Loucy (cell line): ENCODE data around the gene CLDN24.

Source experiments
- H2AFZ ChIP-seq: fragments of 200-600 bp; sonication (generic); 2 replicates; pipeline ENCODE4 v1.6.0; 2016; ENCODE audit warnings: antibody characterized with exemption, mild to moderate bottlenecking, low read length, moderate library complexity
- H3F3A ChIP-seq: fragments of 200-600 bp; 2 replicates; pipeline ENCODE4 v1.6.0; 2016; ENCODE audit warnings: antibody characterized with exemption, low read depth, mild to moderate bottlenecking
- H3K27me3 ChIP-seq: fragments of 200-600 bp; sonication (generic); 2 replicates; pipeline ENCODE4 v1.6.1; 2014; ENCODE audit warnings: low read length, mild to moderate bottlenecking; ENCODE audit not compliant: insufficient read depth, poor library complexity, severe bottlenecking
- H3K36me3 ChIP-seq: fragments of 200-600 bp; sonication (generic); 2 replicates; pipeline ENCODE4 v1.6.1; 2016; ENCODE audit warnings: low read length; ENCODE audit not compliant: insufficient read depth
- H3K4me1 ChIP-seq: fragments of 200-600 bp; sonication (generic); 2 replicates; pipeline ENCODE4 v1.5.1; 2014; ENCODE audit warnings: low read length, mild to moderate bottlenecking; ENCODE audit not compliant: insufficient read depth, poor library complexity, severe bottlenecking
- H3K4me2 ChIP-seq: fragments of 200-600 bp; sonication (generic); 2 replicates; pipeline ENCODE4 v1.6.0; 2014; ENCODE audit warnings: antibody characterized with exemption, low read length, low read depth, mild to moderate bottlenecking; ENCODE audit not compliant: poor library complexity, severe bottlenecking
- H3K4me3 ChIP-seq: fragments of 200-600 bp; sonication (generic); 2 replicates; pipeline ENCODE4 v1.5.1; 2014; ENCODE audit warnings: low read length, mild to moderate bottlenecking, mixed read lengths; ENCODE audit not compliant: poor library complexity, severe bottlenecking
- H3K79me2 ChIP-seq: fragments of 200-600 bp; sonication (generic); 2 replicates; pipeline ENCODE4 v1.6.1; 2014; ENCODE audit warnings: low read length; ENCODE audit not compliant: insufficient read depth
- H3K9ac ChIP-seq: fragments of 200-600 bp; sonication (generic); 2 replicates; pipeline ENCODE4 v1.6.0; 2014; ENCODE audit warnings: mild to moderate bottlenecking, low read depth, low read length, moderate library complexity; ENCODE audit not compliant: poor library complexity, severe bottlenecking
- H3K9me2 ChIP-seq: fragments of 200-600 bp; sonication (generic); replicated peaks from 2 replicates; pipeline ENCODE4 v1.6.1; 2016; ENCODE audit warnings: low read depth, low read length, mixed read lengths
- H3K9me3 ChIP-seq: fragments of 200-600 bp; sonication (generic); 2 replicates; pipeline ENCODE4 v1.6.1; 2014; ENCODE audit warnings: mild to moderate bottlenecking, antibody characterized with exemption, low read length, low read depth; ENCODE audit not compliant: insufficient read depth
- H4K20me1 ChIP-seq: fragments of 200-600 bp; sonication (generic); 2 replicates; pipeline ENCODE4 v1.6.0; 2014; ENCODE audit warnings: antibody characterized with exemption, low read length, mild to moderate bottlenecking; ENCODE audit not compliant: insufficient read depth, poor library complexity, severe bottlenecking
- CTCF ChIP-seq: fragments of 200-600 bp; sonication (generic); conservative IDR thresholded peaks from 2 replicates; pipeline ENCODE4 v1.5.1; 2014; ENCODE audit warnings: mild to moderate bottlenecking, antibody characterized with exemption, low read length
- EZH2phosphoT487 ChIP-seq: fragments of 200-600 bp; IDR thresholded peaks from 2 replicates; pipeline ENCODE4 v1.6.1; 2018; ENCODE audit warnings: antibody characterized with exemption, mild to moderate bottlenecking, moderate library complexity, borderline replicate concordance

Gene CLDN24

DNA sequence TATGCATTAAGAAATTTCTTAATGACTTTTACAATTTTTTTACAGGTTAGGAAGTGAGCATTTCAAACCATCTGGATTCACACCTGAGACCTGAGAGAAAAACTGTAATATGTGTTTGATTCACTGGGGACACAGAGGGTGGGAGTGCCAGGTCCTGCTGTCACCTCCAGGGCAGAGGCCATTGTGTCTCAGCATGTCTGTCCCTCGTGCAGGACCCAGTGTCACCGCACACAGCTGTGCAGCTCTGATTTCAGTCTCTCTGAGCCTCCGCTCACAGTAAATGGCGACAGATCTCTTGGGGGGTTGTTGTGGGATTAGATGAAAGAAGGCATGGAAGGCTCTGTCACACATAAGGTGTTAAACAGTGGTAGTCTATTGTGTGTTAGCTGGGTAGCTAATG, 23.0 kb upstream of the CLDN24 start:
- H3K36me3 ChIP-seq, result no peaks in the 10 kb centered on the region

GRCh38 chr4:183344523-183345255, 22.5 kb upstream of the CLDN24 start:
- Histone ChIP-seq H3K9ac (no peak overlapping the region), H3K27me3 (no peaks in the 10 kb centered on the region), H3K79me2 (no peaks in the 10 kb centered on the region), H4K20me1 (no peaks in the 10 kb centered on the region), H3K4me1 (no peaks in the 10 kb centered on the region), H3K9me2 (no peaks in the 10 kb centered on the region), H3F3A (no peaks in the 10 kb centered on the region), H2AFZ (no peak overlapping the region), H3K36me3 (no peaks in the 10 kb centered on the region), H3K4me2 (no peak overlapping the region), H3K4me3 (no peak overlapping the region), H3K9me3 (no peaks in the 10 kb centered on the region)
- TF ChIP-seq EZH2phosphoT487, result no peak
- TF ChIP-seq CTCF, result no peak

More for the DNA sequence above, 23.0 kb upstream of the CLDN24 start:
- Histone ChIP-seq H3K9me3 (no peaks in the 10 kb centered on the region), H3K4me1 (no peaks in the 10 kb centered on the region), H3K27me3 (no peaks in the 10 kb centered on the region), H3K9ac (no peak overlapping the region), H3K4me2 (no peak overlapping the region), H4K20me1 (no peaks in the 10 kb centered on the region), H3K9me2 (no peaks in the 10 kb centered on the region), H3F3A (no peaks in the 10 kb centered on the region), H3K4me3 (no peak overlapping the region), H2AFZ (no peak overlapping the region), H3K79me2 (no peaks in the 10 kb centered on the region)
- no peak for TF ChIP-seq EZH2phosphoT487
- TF ChIP-seq CTCF, result no peak

DNA sequence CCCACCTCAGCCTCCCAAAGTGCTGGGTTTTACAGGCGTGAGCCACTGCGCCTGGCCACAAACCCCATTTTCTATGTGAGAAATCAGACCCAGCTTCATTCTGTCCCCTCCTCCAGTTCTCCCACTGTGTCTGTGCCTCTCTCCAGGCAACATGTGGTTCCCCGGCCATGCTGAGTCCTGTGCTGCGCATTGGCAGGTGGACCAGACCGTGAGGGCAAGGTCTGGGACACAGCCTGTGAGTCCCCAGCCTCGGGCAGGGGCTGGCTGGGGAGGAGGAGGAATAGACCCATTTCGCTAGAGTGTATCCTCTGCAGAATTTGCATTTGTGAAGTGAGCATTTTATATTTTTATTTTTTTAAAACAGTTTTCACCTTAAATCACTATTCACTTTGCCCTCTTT, 21.5 kb upstream of the CLDN24 start:
- Histone ChIP-seq H3K9me3 (no peaks in the 10 kb centered on the region), H4K20me1 (no peaks in the 10 kb centered on the region), H2AFZ (no peak overlapping the region), H3K9me2 (no peaks in the 10 kb centered on the region), H3K4me2 (no peak overlapping the region), H3K27me3 (no peaks in the 10 kb centered on the region), H3K79me2 (no peaks in the 10 kb centered on the region), H3K4me3 (no peak overlapping the region), H3F3A (no peaks in the 10 kb centered on the region), H3K4me1 (no peaks in the 10 kb centered on the region), H3K9ac (no peak overlapping the region), H3K36me3 (no peaks in the 10 kb centered on the region)
- TF ChIP-seq EZH2phosphoT487, result no peak
- TF ChIP-seq CTCF, result no peak
